PC-3 (cell line): ENCODE data around the gene DND1.

Source experiments
- CTCF ChIP-seq: fragments of 300-600 bp; sonication (generic); conservative IDR thresholded peaks from 2 replicates; pipeline ENCODE4 v1.5.1; 2017; ENCODE audit warnings: antibody characterized with exemption, low read depth, mild to moderate bottlenecking, low read length
- EZH2 ChIP-seq: fragments of 300-600 bp; sonication (generic); IDR thresholded peaks from one replicate; pipeline ENCODE4 v1.6.1; 2017; ENCODE audit warnings: antibody characterized with exemption, mild to moderate bottlenecking, low read length; ENCODE audit not compliant: unreplicated experiment

- TF ChIP-seq CTCF, result no peak
- TF ChIP-seq EZH2, result no peak
Observed at GRCh38 chr5:140672455-140673186, 755 bp downstream of the DND1 start.
